Loucy (cell line): Measurements from ENCODE around the gene DRICH1.
"Not testable (repeated sequence)": the region's sequence is repeated elsewhere in the genome, so short reads cannot be mapped to it uniquely, and the experiment has no call there.

ENCODE experiments used
- H2AFZ ChIP-seq: fragments of 200-600 bp; sonication (generic); 2 replicates; pipeline ENCODE4 v1.6.0; 2016; ENCODE audit warnings: antibody characterized with exemption, mild to moderate bottlenecking, low read length, moderate library complexity
- H3F3A ChIP-seq: fragments of 200-600 bp; 2 replicates; pipeline ENCODE4 v1.6.0; 2016; ENCODE audit warnings: antibody characterized with exemption, low read depth, mild to moderate bottlenecking
- H3K27me3 ChIP-seq: fragments of 200-600 bp; sonication (generic); 2 replicates; pipeline ENCODE4 v1.6.1; 2014; ENCODE audit warnings: low read length, mild to moderate bottlenecking; ENCODE audit not compliant: insufficient read depth, poor library complexity, severe bottlenecking
- H3K36me3 ChIP-seq: fragments of 200-600 bp; sonication (generic); 2 replicates; pipeline ENCODE4 v1.6.1; 2016; ENCODE audit warnings: low read length; ENCODE audit not compliant: insufficient read depth
- H3K4me1 ChIP-seq: fragments of 200-600 bp; sonication (generic); 2 replicates; pipeline ENCODE4 v1.5.1; 2014; ENCODE audit warnings: low read length, mild to moderate bottlenecking; ENCODE audit not compliant: insufficient read depth, poor library complexity, severe bottlenecking
- H3K4me2 ChIP-seq: fragments of 200-600 bp; sonication (generic); 2 replicates; pipeline ENCODE4 v1.6.0; 2014; ENCODE audit warnings: antibody characterized with exemption, low read length, low read depth, mild to moderate bottlenecking; ENCODE audit not compliant: poor library complexity, severe bottlenecking
- H3K4me3 ChIP-seq: fragments of 200-600 bp; sonication (generic); 2 replicates; pipeline ENCODE4 v1.5.1; 2014; ENCODE audit warnings: low read length, mild to moderate bottlenecking, mixed read lengths; ENCODE audit not compliant: poor library complexity, severe bottlenecking
- H3K79me2 ChIP-seq: fragments of 200-600 bp; sonication (generic); 2 replicates; pipeline ENCODE4 v1.6.1; 2014; ENCODE audit warnings: low read length; ENCODE audit not compliant: insufficient read depth
- H3K9ac ChIP-seq: fragments of 200-600 bp; sonication (generic); 2 replicates; pipeline ENCODE4 v1.6.0; 2014; ENCODE audit warnings: mild to moderate bottlenecking, low read depth, low read length, moderate library complexity; ENCODE audit not compliant: poor library complexity, severe bottlenecking
- H3K9me2 ChIP-seq: fragments of 200-600 bp; sonication (generic); replicated peaks from 2 replicates; pipeline ENCODE4 v1.6.1; 2016; ENCODE audit warnings: low read depth, low read length, mixed read lengths
- H3K9me3 ChIP-seq: fragments of 200-600 bp; sonication (generic); 2 replicates; pipeline ENCODE4 v1.6.1; 2014; ENCODE audit warnings: mild to moderate bottlenecking, antibody characterized with exemption, low read length, low read depth; ENCODE audit not compliant: insufficient read depth
- H4K20me1 ChIP-seq: fragments of 200-600 bp; sonication (generic); 2 replicates; pipeline ENCODE4 v1.6.0; 2014; ENCODE audit warnings: antibody characterized with exemption, low read length, mild to moderate bottlenecking; ENCODE audit not compliant: insufficient read depth, poor library complexity, severe bottlenecking
- EZH2phosphoT487 ChIP-seq: fragments of 200-600 bp; IDR thresholded peaks from 2 replicates; pipeline ENCODE4 v1.6.1; 2018; ENCODE audit warnings: antibody characterized with exemption, mild to moderate bottlenecking, moderate library complexity, borderline replicate concordance
- TF ChIP-seq, protein P1 (sequence below): fragments of 200-600 bp; sonication (generic); conservative IDR thresholded peaks from 2 replicates; pipeline ENCODE4 v1.5.1; 2014; ENCODE audit warnings: mild to moderate bottlenecking, antibody characterized with exemption, low read length

DRICH1 gene

GRCh38 chr22:23639661-23640060, 7.5 kb upstream of the DRICH1 start:
- H3K4me3 ChIP-seq, result no peak overlapping the region
- TF ChIP-seq, protein P1, sequence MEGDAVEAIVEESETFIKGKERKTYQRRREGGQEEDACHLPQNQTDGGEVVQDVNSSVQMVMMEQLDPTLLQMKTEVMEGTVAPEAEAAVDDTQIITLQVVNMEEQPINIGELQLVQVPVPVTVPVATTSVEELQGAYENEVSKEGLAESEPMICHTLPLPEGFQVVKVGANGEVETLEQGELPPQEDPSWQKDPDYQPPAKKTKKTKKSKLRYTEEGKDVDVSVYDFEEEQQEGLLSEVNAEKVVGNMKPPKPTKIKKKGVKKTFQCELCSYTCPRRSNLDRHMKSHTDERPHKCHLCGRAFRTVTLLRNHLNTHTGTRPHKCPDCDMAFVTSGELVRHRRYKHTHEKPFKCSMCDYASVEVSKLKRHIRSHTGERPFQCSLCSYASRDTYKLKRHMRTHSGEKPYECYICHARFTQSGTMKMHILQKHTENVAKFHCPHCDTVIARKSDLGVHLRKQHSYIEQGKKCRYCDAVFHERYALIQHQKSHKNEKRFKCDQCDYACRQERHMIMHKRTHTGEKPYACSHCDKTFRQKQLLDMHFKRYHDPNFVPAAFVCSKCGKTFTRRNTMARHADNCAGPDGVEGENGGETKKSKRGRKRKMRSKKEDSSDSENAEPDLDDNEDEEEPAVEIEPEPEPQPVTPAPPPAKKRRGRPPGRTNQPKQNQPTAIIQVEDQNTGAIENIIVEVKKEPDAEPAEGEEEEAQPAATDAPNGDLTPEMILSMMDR, result no peak
- no peak for TF ChIP-seq EZH2phosphoT487
- H3F3A ChIP-seq, result no peaks in the 10 kb centered on the region
- H3K9ac ChIP-seq, result no peak overlapping the region
- no peaks in the 10 kb centered on the region for H3K9me3 ChIP-seq
- no peaks in the 10 kb centered on the region for H3K27me3 ChIP-seq
- H3K4me1 ChIP-seq, result no peaks in the 10 kb centered on the region
- H3K36me3 ChIP-seq, result no peaks in the 10 kb centered on the region
- H3K9me2 ChIP-seq, result no peaks in the 10 kb centered on the region
- no peak overlapping the region for H3K4me2 ChIP-seq
- no peak overlapping the region for H2AFZ ChIP-seq
- no peaks in the 10 kb centered on the region for H4K20me1 ChIP-seq
- no peaks in the 10 kb centered on the region for H3K79me2 ChIP-seq

DNA sequence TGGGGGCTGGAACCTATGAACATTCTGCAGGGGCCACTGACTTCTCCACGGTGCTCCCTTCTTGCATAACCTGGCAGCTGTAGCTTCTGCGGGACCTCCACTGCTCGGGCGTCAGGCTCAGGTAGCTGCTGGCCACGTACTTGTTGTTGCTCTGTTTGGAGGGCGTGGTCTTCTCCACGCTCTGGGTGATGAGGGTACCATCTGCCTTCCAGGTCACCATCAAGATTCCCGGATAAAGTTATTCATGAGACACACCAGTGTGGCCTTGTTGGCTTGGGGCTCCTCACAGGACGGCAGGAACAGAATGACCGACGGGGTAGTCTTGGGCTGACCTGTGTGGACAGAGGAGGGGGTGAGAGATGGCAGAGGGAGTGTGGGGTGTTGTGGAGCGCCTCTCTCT, 6.5 kb upstream of the DRICH1 start:
- no peaks in the 10 kb centered on the region for H3K4me1 ChIP-seq
- no peaks in the 10 kb centered on the region for H3K9me3 ChIP-seq
- no peak overlapping the region for H2AFZ ChIP-seq
- H3K9ac ChIP-seq, result no peak overlapping the region
- H3K79me2 ChIP-seq, result no peaks in the 10 kb centered on the region
- no peak overlapping the region for H3K4me2 ChIP-seq
- TF ChIP-seq, protein P1, result no peak
- no peak for TF ChIP-seq EZH2phosphoT487
- H3K36me3 ChIP-seq, result no peaks in the 10 kb centered on the region
- H3K27me3 ChIP-seq, result no peaks in the 10 kb centered on the region
- no peaks in the 10 kb centered on the region for H3F3A ChIP-seq
- no peak overlapping the region for H3K4me3 ChIP-seq
- H4K20me1 ChIP-seq, result no peaks in the 10 kb centered on the region
- H3K9me2 ChIP-seq, result no peaks in the 10 kb centered on the region

DNA sequence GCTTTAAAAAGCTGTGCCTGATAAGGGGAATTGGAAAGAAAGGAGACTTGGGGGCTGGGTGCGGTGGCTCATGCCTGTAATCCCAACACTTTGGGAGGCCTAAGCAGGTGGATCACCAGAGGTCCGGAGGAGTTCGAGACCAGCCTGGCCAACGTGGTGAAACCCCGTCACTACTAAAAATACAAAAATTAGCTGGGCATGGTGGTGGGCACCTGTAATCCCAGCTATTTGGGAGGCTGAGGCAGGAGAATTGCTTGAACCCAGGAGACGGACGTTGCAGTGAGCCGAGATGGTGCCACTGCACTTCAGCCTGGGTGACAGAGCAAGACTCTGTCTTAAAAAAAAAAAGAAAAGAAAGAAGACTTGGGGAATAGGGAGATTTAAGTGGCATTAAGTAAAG, 3.2 kb upstream of the DRICH1 start:
- not testable (repeated sequence) for H4K20me1 ChIP-seq

GRCh38 chr22:23628056-23628743, 3.9 kb downstream of the DRICH1 start:
- not testable (repeated sequence) for H3K4me1 ChIP-seq, H3K9me2 ChIP-seq, H3K9me3 ChIP-seq, H3K36me3 ChIP-seq, H2AFZ ChIP-seq, H3K27me3 ChIP-seq, H3K9ac ChIP-seq, H3K4me2 ChIP-seq, H3F3A ChIP-seq, H3K79me2 ChIP-seq, H3K4me3 ChIP-seq, H4K20me1 ChIP-seq

More for the DNA sequence above, 3.2 kb upstream of the DRICH1 start:
- H2AFZ ChIP-seq, H3K4me1 ChIP-seq, H3K36me3 ChIP-seq, H3F3A ChIP-seq, H3K9ac ChIP-seq, H3K4me2 ChIP-seq, H3K9me2 ChIP-seq, H3K9me3 ChIP-seq, H3K27me3 ChIP-seq, H3K4me3 ChIP-seq, H3K79me2 ChIP-seq: not testable (repeated sequence)
